Osteoblast (primary cell): Measurements from ENCODE around the gene MAGOH. TPM values are rescaled to one million over a fixed set of nuclear protein-coding genes. Genes with fewer than 3 reads are reported as not detected.
A peak's percentile ranks its signal among the peaks of the same experiment; 100 is the strongest.

Source experiments
- DNase-seq: peaks from one replicate; pipeline ENCODE4 v3.0.0; 2011; ENCODE audit warnings: low spot score, mixed read lengths; ENCODE audit not compliant: insufficient read length; ENCODE audit errors: missing footprints
- H2AFZ ChIP-seq: 2 replicates; pipeline ENCODE4 v1.6.0; 2011; ENCODE audit warnings: mild to moderate bottlenecking, low read length
- H3K27ac ChIP-seq: 2 replicates; pipeline ENCODE4 v1.5.1; 2011; ENCODE audit warnings: mild to moderate bottlenecking, low read depth, low read length, moderate library complexity
- H3K27me3 ChIP-seq: 2 replicates; pipeline ENCODE4 v1.6.0; 2012; ENCODE audit warnings: mild to moderate bottlenecking, control low read depth, inconsistent platforms, low read length, moderate library complexity; ENCODE audit not compliant: insufficient read depth
- H3K36me3 ChIP-seq: 2 replicates; pipeline ENCODE4 v1.5.1; 2011; ENCODE audit warnings: mild to moderate bottlenecking, low read length, control low read depth, moderate library complexity; ENCODE audit not compliant: insufficient read depth
- H3K4me1 ChIP-seq: 2 replicates; pipeline ENCODE4 v1.5.1; 2011; ENCODE audit warnings: mild to moderate bottlenecking, low read length, control low read depth, moderate library complexity; ENCODE audit not compliant: insufficient read depth
- H3K4me2 ChIP-seq: 2 replicates; pipeline ENCODE4 v1.6.0; 2011; ENCODE audit warnings: mild to moderate bottlenecking, low read length; ENCODE audit not compliant: insufficient read depth
- H3K4me3 ChIP-seq: fragments of 200-600 bp; sonication (generic); 3 replicates; pipeline ENCODE4 v1.5.1; 2012; ENCODE audit warnings: mild to moderate bottlenecking, low read length, inconsistent platforms; ENCODE audit not compliant: insufficient read depth
- H3K79me2 ChIP-seq: 2 replicates; pipeline ENCODE4 v1.6.0; 2012; ENCODE audit warnings: mild to moderate bottlenecking, low read length, control low read depth, inconsistent platforms; ENCODE audit not compliant: insufficient read depth
- H3K9me3 ChIP-seq: 2 replicates; pipeline ENCODE4 v1.5.1; 2011; ENCODE audit warnings: low read depth, low read length, control low read depth
- H4K20me1 ChIP-seq: 2 replicates; pipeline ENCODE4 v1.6.0; 2012; ENCODE audit warnings: mild to moderate bottlenecking, low read length, control low read depth; ENCODE audit not compliant: insufficient read depth
- CTCF ChIP-seq: IDR thresholded peaks from 2 replicates; pipeline ENCODE4 v1.5.1; 2011; ENCODE audit warnings: mild to moderate bottlenecking, low read depth, low read length, moderate library complexity; ENCODE audit errors: extremely low read depth
- total RNA-seq: library from RNA; depleted of rRNA; stranded (reverse); fragments of >200 nt; gene quantifications from 2 replicates; pipeline ENCODE4 v1.2.3, GENCODE V29; 2012

The MAGOH gene
- total RNA-seq, 1 donor, result 22.8 TPM

GRCh38 chr1:53197291-53198200 lies 40.8 kb downstream of the MAGOH start:
- peak; percentile 54 for DNase-seq
- peak overlapping the region; percentile 93 for H3K4me2 ChIP-seq

DNA sequence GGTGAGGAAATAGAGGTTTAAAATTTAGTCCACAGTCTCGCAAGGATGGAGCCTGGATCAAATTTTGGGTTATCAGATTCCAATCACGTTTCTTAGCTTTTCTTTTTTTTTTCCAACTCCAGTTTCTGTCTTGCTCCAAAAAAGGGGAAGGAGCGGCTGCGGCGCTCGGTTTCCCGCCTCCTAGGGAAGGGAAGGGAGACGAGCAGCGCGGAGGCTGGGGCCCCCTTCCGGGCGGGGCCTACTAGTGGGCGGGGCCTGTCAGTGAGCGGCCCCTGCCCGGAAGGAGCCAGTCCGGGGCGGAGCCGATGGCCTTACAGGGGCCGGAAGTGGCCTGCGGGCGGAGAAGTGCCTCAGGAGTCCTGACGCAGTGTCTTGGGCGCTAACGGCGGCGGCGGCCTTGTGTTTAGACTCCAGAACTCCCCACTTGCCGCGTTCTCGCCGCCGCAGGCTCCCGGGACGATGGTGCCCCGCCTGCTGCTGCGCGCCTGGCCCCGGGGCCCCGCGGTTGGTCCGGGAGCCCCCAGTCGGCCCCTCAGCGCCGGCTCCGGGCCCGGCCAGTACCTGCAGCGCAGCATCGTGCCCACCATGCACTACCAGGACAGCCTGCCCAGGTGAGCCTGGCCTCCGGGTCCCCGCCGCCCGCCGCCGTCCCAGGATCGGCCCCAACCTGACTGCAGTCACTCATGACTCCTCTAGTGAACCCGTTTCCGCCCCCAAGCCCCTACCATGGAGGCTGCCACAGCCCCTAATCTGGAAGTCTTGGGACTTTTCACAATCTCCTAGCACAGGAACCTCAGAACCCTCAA lies 41.6 kb downstream of the MAGOH start, which contains the start of gene CPT2:
Gene CPT2, plus strand, starts transcription at position 340 of the 806 bp plus-strand sequence. Its CDS starts 120 bp downstream, at position 460.
- Histone ChIP-seq H4K20me1 (peaks cover 4% of the 10 kb centered on the region), H2AFZ (peak within 1 kb of the TSS; percentile 86), H3K79me2 (peaks cover 26% of the 10 kb centered on the region), H3K4me3 (peak within 1 kb of the TSS; percentile 87), H3K4me2 (peak within 1 kb of the TSS; percentile 93), H3K9me3 (no peaks in the 10 kb centered on the region), H3K27ac (peak within 1 kb of the TSS; percentile 89), H3K27me3 (no peaks in the 10 kb centered on the region), H3K36me3 (peaks cover 9% of the 10 kb centered on the region), H3K4me1 (peaks cover 21% of the 10 kb centered on the region)
- peak; percentile 98 for DNase-seq
- no peak for TF ChIP-seq CTCF

More at GRCh38 chr1:53197291-53198200, 40.8 kb downstream of the MAGOH start:
- Histone ChIP-seq H2AFZ (peak overlapping the region; percentile 86), H3K36me3 (peaks cover 11% of the 10 kb centered on the region), H3K4me3 (peak overlapping the region; percentile 87), H3K79me2 (peaks cover 26% of the 10 kb centered on the region), H4K20me1 (peaks cover 4% of the 10 kb centered on the region), H3K4me1 (peaks cover 21% of the 10 kb centered on the region), H3K27ac (peak overlapping the region; percentile 89), H3K27me3 (no peaks in the 10 kb centered on the region), H3K9me3 (no peaks in the 10 kb centered on the region)
- TF ChIP-seq CTCF, result no peak

- Histone ChIP-seq H3K79me2 (peaks cover 26% of the 10 kb centered on the region), H3K4me1 (peaks cover 21% of the 10 kb centered on the region), H3K4me3 (peak overlapping the region; percentile 87), H3K36me3 (peaks cover 9% of the 10 kb centered on the region), H3K9me3 (no peaks in the 10 kb centered on the region), H2AFZ (peak overlapping the region; percentile 86), H4K20me1 (peaks cover 4% of the 10 kb centered on the region), H3K27ac (peak overlapping the region; percentile 89), H3K27me3 (no peaks in the 10 kb centered on the region), H3K4me2 (peak overlapping the region; percentile 93)
- TF ChIP-seq CTCF, result no peak
- DNase-seq, result peak; percentile 27
Observed at GRCh38 chr1:53196017-53196484, 42.3 kb downstream of the MAGOH start.
